ENCODE measurements around the gene CDC7.

DNA sequence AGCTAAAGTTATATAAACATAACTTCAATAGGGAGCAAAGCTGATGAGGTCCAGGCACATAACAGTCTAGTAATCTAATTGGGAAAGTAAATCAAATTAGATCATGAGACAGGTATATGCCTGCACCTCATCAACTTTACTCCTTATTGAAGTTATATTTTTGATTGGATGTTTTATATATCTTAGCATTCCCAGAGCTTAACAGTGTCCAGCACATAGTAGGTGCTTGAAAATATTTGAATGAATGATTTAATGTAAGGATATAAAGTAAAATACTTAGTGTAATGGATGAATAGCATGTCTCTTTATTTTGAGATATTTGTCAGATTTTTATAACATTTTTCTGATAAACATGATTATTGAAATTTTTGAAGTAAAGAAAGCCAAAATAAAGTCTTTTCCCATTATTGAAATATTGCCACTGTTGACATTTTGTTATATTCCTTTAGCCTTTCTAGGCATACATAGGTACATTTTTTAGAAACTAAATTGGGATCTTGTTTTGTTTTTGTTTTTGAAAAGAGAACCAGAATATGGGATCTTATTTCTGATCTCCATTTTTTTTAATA is 2.8 kb downstream of the CDC7 start:
- TF ChIP-seq, protein P1, sequence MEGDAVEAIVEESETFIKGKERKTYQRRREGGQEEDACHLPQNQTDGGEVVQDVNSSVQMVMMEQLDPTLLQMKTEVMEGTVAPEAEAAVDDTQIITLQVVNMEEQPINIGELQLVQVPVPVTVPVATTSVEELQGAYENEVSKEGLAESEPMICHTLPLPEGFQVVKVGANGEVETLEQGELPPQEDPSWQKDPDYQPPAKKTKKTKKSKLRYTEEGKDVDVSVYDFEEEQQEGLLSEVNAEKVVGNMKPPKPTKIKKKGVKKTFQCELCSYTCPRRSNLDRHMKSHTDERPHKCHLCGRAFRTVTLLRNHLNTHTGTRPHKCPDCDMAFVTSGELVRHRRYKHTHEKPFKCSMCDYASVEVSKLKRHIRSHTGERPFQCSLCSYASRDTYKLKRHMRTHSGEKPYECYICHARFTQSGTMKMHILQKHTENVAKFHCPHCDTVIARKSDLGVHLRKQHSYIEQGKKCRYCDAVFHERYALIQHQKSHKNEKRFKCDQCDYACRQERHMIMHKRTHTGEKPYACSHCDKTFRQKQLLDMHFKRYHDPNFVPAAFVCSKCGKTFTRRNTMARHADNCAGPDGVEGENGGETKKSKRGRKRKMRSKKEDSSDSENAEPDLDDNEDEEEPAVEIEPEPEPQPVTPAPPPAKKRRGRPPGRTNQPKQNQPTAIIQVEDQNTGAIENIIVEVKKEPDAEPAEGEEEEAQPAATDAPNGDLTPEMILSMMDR (IDR thresholded peaks at IDR 0.05): no peak
- TF ChIP-seq EZH2phosphoT487 (IDR thresholded peaks at IDR 0.05) (no peak), EZH2 (IDR thresholded peaks at IDR 0.05) (no peak)

Data from neural progenitor cell (in vitro differentiated cells).